ENCODE measurements around the gene EDARADD. TPM values are rescaled to one million over a fixed set of nuclear protein-coding genes. Genes with fewer than 3 reads are reported as not detected.

Gene EDARADD
- total and polyA plus RNA-seq, 2 of the 13 experiments (the other 11 are each of a cell fraction or from before 2014, with no cell fraction given): 0.03 TPM; not detected in 1

- TF ChIP-seq SALL1 (CRISPR knock-in tag; IDR thresholded peaks at IDR 0.05) (no peak), ZNF607 (CRISPR knock-in tag; IDR thresholded peaks at IDR 0.05; ENCODE audit: borderline replicate concordance) (no peak), MED1 (CRISPR knock-in tag; IDR thresholded peaks at IDR 0.05) (no peak), ZMYM3 (CRISPR knock-in tag; IDR thresholded peaks at IDR 0.05) (no peak), EZH2 (conservative IDR thresholded peaks at IDR 0.05; ENCODE audit: low read depth, low read length) (peak; percentile 49; the same call in 1 of the 2 replicates), ZNF615 (CRISPR knock-in tag; IDR thresholded peaks at IDR 0.05; ENCODE audit: borderline replicate concordance) (no peak), ZNF562 (CRISPR knock-in tag; IDR thresholded peaks at IDR 0.05; ENCODE audit: borderline replicate concordance) (no peak), SRF (IDR thresholded peaks at IDR 0.05; ENCODE audit: low read depth, low read length) (no peak), ZNF619 (CRISPR knock-in tag; IDR thresholded peaks at IDR 0.05) (no peak), IKZF1 (IDR thresholded peaks at IDR 0.05) (no peak), CBX2 (IDR thresholded peaks at IDR 0.05; ENCODE audit: low read depth, low read length) (peak; percentile 68), CBX2 (CRISPR knock-in tag; IDR thresholded peaks at IDR 0.05; ENCODE audit: low read depth) (no peak), MAFG (CRISPR knock-in tag; IDR thresholded peaks at IDR 0.05) (no peak), ZBTB42 (CRISPR knock-in tag; IDR thresholded peaks at IDR 0.05) (no peak)
- no peaks in the 10 kb centered on the region for H3K36me3 ChIP-seq (replicated peaks in 1 of 2; ENCODE audit: control insufficient read depth in 1 of 2, insufficient read depth in 2 of 2, low read length in 2 of 2)
- 10% methylated on average over 24 of the region's 24 CpGs for WGBS (ENCODE audit: low lambda C conversion rate)
- H3K4me1 ChIP-seq (ENCODE audit: insufficient read depth, low read length): peaks cover 47% of the 10 kb centered on the region
- no peak overlapping the region for H2AFZ ChIP-seq (ENCODE audit: low read length)
- no peaks in the 10 kb centered on the region for H3K79me2 ChIP-seq (ENCODE audit: insufficient read depth, low read length)
- no peak overlapping the region for H3K27ac ChIP-seq (ENCODE audit: extremely low read length, insufficient read depth, low read length)
- H3K4me2 ChIP-seq (ENCODE audit: low read depth, low read length): peak overlapping the region; percentile 73
- no peaks in the 10 kb centered on the region for H3K9me3 ChIP-seq (ENCODE audit: low read length)
- DNase-seq (ENCODE audit: low spot score) (no peak), ATAC-seq (no peak), FAIRE-seq (no peak)
- H3K4me3 ChIP-seq (replicated peaks in 1 of 3; ENCODE audit: insufficient read depth in 1 of 3, low read depth in 2 of 3, low read length in 3 of 3): peak overlapping the region in 2 of 3 experiments; percentile 70 to 71; a peak in 4 of 6 replicates
- ChIA-PET POLR2A (no interaction called here), CTCF (ENCODE audit: low intra/inter-chr PET ratio, low total read pairs) (no interaction called here)
- intact Hi-C loops (cut with micrococcal nuclease; ENCODE audit: unreplicated experiment) (loop anchor here (5.0 kb wide), 2 partner anchors 96 to 126 kb away; partner anchors contain the start of gene LGALS8), in situ Hi-C loops (cut with HindIII; ENCODE audit: extremely low pct_ligation_motif_present, low pct_unique_long_range_greater_than_20kb) (no loop called here)
- no TSS peak for BruUV-seq (replicated peaks)
- peaks cover 7 to 56% of the 10 kb centered on the region in 2 experiments for H3K27me3 ChIP-seq (ENCODE audit: control insufficient read depth in 1 of 2, insufficient read depth in 2 of 2, low read length in 2 of 2)
- H4K20me1 ChIP-seq (ENCODE audit: insufficient read depth, low read length): no peaks in the 10 kb centered on the region
- no peak overlapping the region for H3K9ac ChIP-seq (ENCODE audit: insufficient read depth, low read depth, low read length)
These were observed 2.0 kb downstream of the EDARADD start for GRCh38 chr1:236395947-236396664.

Data from HepG2 (cell line).